GM21381 (cell line): ENCODE data around the gene TMSB15A.
"Not testable (repeated sequence)": the region's sequence is repeated elsewhere in the genome, so short reads cannot be mapped to it uniquely, and the experiment has no call there.

Experiments
- ATAC-seq: cut with Tn5 transposase; IDR thresholded peaks from one replicate; pipeline ENCODE4 v1.9.1; 2021; ENCODE audit warnings: mild to moderate bottlenecking, moderate library complexity; ENCODE audit not compliant: unreplicated experiment

The TMSB15A gene

GRCh38 chrX:102515975-102516941 lies at the start of gene TMSB15A:
Gene TMSB15A, minus strand, starts transcription at chrX:102516739.
- ATAC-seq: peak; percentile 95

DNA sequence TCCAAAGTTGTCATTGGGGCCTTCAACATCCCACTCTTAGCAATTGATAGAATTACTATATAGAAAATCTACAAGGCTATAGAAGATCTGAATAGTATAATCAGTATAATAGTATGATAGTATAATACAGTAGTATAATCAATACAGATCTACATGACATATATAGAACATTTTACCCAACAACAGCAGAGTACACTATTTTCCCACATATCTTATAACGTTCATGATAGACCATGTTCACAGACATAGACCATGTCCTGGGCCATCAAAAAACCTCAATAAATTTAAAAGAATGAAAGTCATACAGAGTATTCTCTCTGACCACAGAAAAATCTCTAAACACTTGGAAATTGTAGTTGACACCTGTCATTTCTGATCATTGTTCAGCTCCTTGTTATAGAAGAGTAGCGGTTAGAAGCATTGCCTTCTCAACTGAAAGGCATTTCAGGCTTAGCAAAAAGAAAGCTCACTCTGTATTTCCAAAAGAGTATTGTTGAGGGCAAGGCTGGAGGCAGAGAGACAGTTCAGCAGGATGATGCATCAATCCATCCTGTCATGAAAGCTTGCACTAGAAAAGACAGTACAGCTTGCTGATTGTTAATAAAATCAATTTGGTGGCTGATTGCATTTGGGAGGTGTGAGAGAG lies 44.0 kb upstream of the TMSB15A start:
- no peak for ATAC-seq

- no peak for ATAC-seq
These were observed 42.1 kb upstream of the TMSB15A start for GRCh38 chrX:102558607-102559006.

GRCh38 chrX:102548231-102548630 lies 31.7 kb upstream of the TMSB15A start:
- no peak for ATAC-seq

DNA sequence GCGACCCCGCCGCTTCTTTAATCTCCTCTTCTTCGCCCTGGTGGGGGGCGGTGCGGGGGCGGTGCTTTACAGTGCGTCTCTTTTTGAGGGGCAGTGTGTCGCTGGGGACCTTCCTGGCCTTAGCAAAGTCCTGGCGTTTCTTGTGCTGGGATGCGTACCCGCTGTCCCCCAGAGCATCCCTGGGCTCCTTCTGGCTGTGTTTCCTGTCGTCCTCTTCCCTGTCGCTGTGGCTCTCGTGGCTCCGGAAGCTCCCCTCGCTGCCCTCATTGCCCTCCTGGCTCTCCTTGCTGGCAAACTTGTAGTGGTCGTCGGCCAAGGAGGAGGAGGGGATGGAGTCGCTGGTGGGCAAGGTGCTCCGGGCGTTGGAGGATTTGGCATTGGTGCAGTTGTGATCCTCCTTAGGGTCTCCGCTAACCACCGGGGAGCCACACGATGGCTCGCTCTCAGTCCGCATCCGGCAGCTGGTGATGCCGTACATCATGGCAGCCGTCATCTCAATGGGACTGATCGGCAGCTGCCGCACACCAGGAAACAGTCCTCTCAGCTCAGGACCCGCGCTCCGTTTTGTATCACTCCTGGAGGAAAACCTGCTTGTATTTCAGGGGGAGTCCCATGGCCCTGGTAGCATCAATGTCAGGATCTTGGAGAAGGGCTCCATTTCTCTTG lies 30.4 kb upstream of the TMSB15A start:
- no peak for ATAC-seq

GRCh38 chrX:102546175-102546574 lies 29.6 kb upstream of the TMSB15A start:
- not testable (repeated sequence) for ATAC-seq

DNA sequence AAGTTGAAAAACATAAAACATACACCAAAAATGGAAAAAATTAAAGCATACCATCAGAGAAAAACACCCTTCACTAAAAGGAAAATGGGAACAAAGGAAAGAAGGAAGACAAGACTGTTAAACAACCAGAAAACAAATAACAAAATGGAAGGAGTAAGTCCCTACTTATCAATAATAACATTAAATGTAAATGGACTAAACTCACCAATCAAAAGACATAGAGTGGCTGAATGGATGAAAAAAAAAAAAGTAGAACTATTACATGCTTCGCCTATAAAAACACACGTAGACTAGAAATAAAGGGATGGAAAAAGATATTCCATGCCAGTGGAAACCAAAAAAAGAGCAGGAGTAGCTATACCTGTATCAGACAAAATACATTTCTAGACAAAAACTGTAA lies 19.4 kb upstream of the TMSB15A start:
- ATAC-seq: no peak

DNA sequence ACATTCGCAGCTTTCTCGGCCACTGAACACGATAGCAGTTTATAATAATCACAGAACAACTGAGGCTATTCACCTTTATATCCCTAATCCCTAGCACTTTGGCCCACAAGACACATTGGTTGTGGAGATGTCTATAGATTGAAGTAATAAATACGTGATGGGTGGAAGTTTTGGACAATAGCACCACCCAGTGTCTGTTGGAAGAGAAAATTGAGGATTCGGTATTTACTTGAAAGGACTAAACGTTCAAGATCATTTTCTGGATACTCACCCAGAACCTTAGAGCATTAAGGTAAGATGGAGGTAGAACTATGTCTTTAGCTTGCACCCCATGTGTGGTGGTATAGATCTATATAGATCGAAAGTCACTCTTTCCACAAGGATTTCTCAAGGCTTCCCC lies 787 bp upstream of the TMSB15A start:
- ATAC-seq: no peak

- ATAC-seq: no peak
These were observed 2.0 kb downstream of the TMSB15A start for GRCh38 chrX:102514536-102514935.

GRCh38 chrX:102498732-102499131 lies 17.8 kb downstream of the TMSB15A start:
- no peak for ATAC-seq

GRCh38 chrX:102491766-102492165 lies 24.8 kb downstream of the TMSB15A start:
- ATAC-seq: no peak

DNA sequence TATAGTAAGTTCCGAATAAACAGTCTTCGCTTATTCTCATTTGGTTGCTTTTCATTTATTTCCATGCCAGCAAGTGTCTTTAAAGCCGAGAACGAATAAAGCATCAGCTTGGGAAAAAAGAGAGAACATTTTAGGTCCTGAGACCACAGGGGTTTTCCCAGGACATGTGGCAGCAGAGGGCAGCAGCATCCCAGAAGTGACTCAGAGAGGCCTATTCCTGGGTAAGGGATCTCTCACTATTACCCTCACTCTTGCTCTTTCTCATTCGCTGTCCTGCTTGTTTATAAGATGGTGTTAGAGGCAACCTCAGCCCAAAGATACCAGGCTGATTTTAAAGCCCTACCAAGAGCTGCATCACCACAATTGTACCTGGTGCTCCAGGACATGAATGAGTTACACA lies 37.8 kb downstream of the TMSB15A start:
- not testable (repeated sequence) for ATAC-seq

DNA sequence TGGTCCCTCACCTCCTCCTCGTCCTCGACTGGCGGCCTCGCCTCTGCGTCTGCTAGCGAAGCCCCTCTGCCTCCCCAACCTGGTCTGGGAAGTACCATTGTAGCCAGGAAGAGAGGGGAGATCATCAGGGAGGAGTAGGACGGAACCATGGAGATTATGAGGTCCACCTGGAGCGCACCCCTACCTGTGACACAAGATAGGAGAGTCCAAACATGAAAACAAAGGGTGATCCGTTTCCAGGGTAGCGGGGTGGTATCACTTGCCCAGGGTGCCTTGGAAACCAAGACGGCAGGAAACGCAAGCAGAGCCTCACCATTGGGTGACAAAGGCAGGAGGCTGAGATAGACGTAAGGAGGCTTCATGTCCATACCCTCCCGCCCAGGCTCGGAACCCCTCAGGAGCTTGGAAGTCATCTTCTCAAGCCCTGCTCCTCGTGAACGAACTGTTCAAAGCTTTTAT lies 44.7 kb downstream of the TMSB15A start, which contains the start of gene TCP11X2:
TSS of gene TCP11X2 (minus strand) at position 51 of the 459 bp plus-strand sequence.
- ATAC-seq: not testable (repeated sequence)

DNA sequence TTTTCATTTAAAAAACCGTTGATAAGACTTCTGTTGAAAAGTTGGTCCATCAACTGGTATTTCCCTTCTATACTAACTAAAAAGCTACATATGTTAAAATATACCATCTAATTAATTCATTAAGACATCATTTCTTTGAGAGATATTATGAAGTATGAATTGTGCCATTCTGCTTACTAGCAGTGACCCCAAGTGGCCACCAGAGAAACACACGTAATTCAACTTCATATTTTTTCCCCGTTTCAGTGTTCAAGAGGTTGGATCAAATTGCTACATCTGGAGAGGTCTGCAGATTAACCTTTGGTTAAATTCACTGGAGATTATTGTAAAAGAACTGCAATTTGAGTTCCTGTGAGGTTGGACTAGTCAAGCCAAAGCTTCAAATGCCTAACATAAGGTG lies 46.3 kb downstream of the TMSB15A start:
- not testable (repeated sequence) for ATAC-seq
